ENCODE data around the gene SASH1. TPM values are rescaled to one million over a fixed set of nuclear protein-coding genes. Genes with fewer than 3 reads are reported as not detected.

SASH1 gene
- total RNA-seq, 1 experiment from 2014 or later, result 6.6 TPM

DNA sequence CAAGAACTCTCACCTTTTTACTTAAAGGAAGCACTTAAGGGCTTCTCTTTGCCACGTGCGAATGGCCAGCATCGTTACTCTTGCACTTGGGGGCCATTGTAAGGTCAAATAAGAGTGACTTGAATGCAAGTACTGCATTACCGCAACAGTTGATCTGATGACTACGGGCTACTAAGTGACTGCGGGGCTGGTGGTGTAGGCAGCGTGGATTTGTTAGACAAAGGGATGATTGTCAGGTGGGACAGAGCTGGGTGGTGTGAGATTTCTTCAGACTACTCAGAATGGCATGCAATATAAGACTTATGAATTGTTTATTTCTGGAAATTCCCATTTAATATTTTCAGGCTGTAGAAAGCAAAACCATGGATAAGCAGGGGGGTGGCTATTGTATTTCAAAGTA, 204.5 kb downstream of the SASH1 start:
- no peak overlapping the region for H3K27ac ChIP-seq (ENCODE audit: low read length)
- H3K36me3 ChIP-seq (ENCODE audit: control insufficient read depth, insufficient read depth, low read length), result no peaks in the 10 kb centered on the region
- no peak overlapping the region for H3K4me3 ChIP-seq (ENCODE audit: low read depth in 2 of 2, low read length in 2 of 2)
- no TSS peak for BruUV-seq (replicated peaks)
- in situ Hi-C loops (cut with HindIII; ENCODE audit: low pct_unique_long_range_greater_than_20kb, low sequenced_read_pairs), result no loop called here
- no peaks in the 10 kb centered on the region for H3K9me3 ChIP-seq (ENCODE audit: control insufficient read depth, insufficient read depth, low read depth, low read length)
- no peak for ATAC-seq
- DNase-seq (ENCODE audit: low read depth, low spot score), result no peak
- H3K4me1 ChIP-seq (ENCODE audit: control insufficient read depth, insufficient read depth, low read length), result no peaks in the 10 kb centered on the region
- TF ChIP-seq, protein P1, sequence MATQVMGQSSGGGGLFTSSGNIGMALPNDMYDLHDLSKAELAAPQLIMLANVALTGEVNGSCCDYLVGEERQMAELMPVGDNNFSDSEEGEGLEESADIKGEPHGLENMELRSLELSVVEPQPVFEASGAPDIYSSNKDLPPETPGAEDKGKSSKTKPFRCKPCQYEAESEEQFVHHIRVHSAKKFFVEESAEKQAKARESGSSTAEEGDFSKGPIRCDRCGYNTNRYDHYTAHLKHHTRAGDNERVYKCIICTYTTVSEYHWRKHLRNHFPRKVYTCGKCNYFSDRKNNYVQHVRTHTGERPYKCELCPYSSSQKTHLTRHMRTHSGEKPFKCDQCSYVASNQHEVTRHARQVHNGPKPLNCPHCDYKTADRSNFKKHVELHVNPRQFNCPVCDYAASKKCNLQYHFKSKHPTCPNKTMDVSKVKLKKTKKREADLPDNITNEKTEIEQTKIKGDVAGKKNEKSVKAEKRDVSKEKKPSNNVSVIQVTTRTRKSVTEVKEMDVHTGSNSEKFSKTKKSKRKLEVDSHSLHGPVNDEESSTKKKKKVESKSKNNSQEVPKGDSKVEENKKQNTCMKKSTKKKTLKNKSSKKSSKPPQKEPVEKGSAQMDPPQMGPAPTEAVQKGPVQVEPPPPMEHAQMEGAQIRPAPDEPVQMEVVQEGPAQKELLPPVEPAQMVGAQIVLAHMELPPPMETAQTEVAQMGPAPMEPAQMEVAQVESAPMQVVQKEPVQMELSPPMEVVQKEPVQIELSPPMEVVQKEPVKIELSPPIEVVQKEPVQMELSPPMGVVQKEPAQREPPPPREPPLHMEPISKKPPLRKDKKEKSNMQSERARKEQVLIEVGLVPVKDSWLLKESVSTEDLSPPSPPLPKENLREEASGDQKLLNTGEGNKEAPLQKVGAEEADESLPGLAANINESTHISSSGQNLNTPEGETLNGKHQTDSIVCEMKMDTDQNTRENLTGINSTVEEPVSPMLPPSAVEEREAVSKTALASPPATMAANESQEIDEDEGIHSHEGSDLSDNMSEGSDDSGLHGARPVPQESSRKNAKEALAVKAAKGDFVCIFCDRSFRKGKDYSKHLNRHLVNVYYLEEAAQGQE (IDR thresholded peaks at IDR 0.05; ENCODE audit: insufficient read depth in 1 of 2, low read depth in 2 of 2, low read length in 1 of 2), result no peak
- TF ChIP-seq POLR2AphosphoS5 (IDR thresholded peaks at IDR 0.05; ENCODE audit: low read depth, low read length) (no peak), TCF7L2 (IDR thresholded peaks at IDR 0.05; ENCODE audit: low read depth, low read length) (no peak), SIN3A (IDR thresholded peaks at IDR 0.05; ENCODE audit: borderline replicate concordance, insufficient read depth, low read depth, low read length) (no peak)
- TF ChIP-seq, protein P2, sequence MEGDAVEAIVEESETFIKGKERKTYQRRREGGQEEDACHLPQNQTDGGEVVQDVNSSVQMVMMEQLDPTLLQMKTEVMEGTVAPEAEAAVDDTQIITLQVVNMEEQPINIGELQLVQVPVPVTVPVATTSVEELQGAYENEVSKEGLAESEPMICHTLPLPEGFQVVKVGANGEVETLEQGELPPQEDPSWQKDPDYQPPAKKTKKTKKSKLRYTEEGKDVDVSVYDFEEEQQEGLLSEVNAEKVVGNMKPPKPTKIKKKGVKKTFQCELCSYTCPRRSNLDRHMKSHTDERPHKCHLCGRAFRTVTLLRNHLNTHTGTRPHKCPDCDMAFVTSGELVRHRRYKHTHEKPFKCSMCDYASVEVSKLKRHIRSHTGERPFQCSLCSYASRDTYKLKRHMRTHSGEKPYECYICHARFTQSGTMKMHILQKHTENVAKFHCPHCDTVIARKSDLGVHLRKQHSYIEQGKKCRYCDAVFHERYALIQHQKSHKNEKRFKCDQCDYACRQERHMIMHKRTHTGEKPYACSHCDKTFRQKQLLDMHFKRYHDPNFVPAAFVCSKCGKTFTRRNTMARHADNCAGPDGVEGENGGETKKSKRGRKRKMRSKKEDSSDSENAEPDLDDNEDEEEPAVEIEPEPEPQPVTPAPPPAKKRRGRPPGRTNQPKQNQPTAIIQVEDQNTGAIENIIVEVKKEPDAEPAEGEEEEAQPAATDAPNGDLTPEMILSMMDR (IDR thresholded peaks at IDR 0.05), result no peak
- ChIA-PET POLR2A (no interaction called here), CTCF (no interaction called here)
- intact Hi-C loops (cut with micrococcal nuclease; ENCODE audit: unreplicated experiment), result no loop called here
- H3K27me3 ChIP-seq (ENCODE audit: control insufficient read depth, insufficient read depth, low read length), result no peaks in the 10 kb centered on the region

DNA sequence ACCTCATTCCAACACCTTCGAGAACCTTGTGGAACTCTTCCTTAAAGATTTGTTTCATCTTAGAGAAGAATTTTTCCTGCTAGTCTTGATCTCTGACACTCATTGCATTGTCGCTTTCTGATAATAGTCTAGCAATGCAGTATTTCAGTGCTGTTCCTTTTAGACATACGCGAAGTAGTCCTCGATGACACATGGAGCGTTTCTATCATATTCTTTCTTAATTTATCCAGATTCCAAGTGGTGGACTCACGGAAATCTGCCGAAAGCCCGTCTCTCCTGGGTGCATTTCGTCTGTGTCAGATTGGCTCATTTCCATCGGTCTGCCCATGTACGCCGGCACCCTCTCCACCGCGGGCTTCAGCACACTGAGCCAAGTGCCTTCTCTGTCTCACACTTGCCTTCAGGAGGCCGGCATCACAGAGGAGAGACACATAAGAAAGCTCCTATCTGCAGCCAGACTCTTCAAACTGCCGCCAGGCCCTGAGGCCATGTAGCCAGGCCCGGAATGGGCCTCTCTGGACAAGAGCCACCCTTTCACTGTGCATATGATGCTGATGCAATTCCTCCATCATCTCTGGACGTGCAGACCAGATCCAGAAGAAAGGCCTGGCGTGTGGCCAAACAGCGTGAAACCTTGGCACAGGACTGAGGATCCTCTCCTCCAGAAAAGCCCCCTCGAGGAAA, 205.6 kb downstream of the SASH1 start:
- ATAC-seq (no peak), DNase-seq (ENCODE audit: low read depth, low spot score) (no peak)
- no peaks in the 10 kb centered on the region for H3K9me3 ChIP-seq (ENCODE audit: control insufficient read depth, insufficient read depth, low read depth, low read length)
- in situ Hi-C loops (cut with HindIII; ENCODE audit: low pct_unique_long_range_greater_than_20kb, low sequenced_read_pairs) (no loop called here), intact Hi-C loops (cut with micrococcal nuclease; ENCODE audit: unreplicated experiment) (no loop called here)
- H3K27ac ChIP-seq (ENCODE audit: low read length), result no peak overlapping the region
- H3K4me1 ChIP-seq (ENCODE audit: control insufficient read depth, insufficient read depth, low read length), result no peaks in the 10 kb centered on the region
- H3K4me3 ChIP-seq (ENCODE audit: low read depth in 2 of 2, low read length in 2 of 2), result no peak overlapping the region
- H3K36me3 ChIP-seq (ENCODE audit: control insufficient read depth, insufficient read depth, low read length), result no peaks in the 10 kb centered on the region
- CTCF ChIA-PET, result no interaction called here
- TF ChIP-seq SIN3A (IDR thresholded peaks at IDR 0.05; ENCODE audit: borderline replicate concordance, insufficient read depth, low read depth, low read length) (no peak), POLR2AphosphoS5 (IDR thresholded peaks at IDR 0.05; ENCODE audit: low read depth, low read length) (no peak), TCF7L2 (IDR thresholded peaks at IDR 0.05; ENCODE audit: low read depth, low read length) (no peak)
- TF ChIP-seq, protein P2 (IDR thresholded peaks at IDR 0.05), result no peak
- TF ChIP-seq, protein P1 (IDR thresholded peaks at IDR 0.05; ENCODE audit: insufficient read depth in 1 of 2, low read depth in 2 of 2, low read length in 1 of 2), result no peak
- no peaks in the 10 kb centered on the region for H3K27me3 ChIP-seq (ENCODE audit: control insufficient read depth, insufficient read depth, low read length)
- BruUV-seq (replicated peaks), result no TSS peak
- POLR2A ChIA-PET, result no interaction called here
